A549 treated with Hydrocortisone at 1 μM for 4 hours (cell line): ENCODE measurements around the gene TRIM49B. TPM values are rescaled to one million over a fixed set of nuclear protein-coding genes. Genes with fewer than 3 reads are reported as not detected.

Experiments used
- total RNA-seq: library from RNA; stranded (reverse); fragments of 200-300 nt; extraction: Qiagen RNA extraction; gene quantifications from 5 replicates; pipeline ENCODE4 v1.2.3, GENCODE V29; 2022

TRIM49B gene, protein sequence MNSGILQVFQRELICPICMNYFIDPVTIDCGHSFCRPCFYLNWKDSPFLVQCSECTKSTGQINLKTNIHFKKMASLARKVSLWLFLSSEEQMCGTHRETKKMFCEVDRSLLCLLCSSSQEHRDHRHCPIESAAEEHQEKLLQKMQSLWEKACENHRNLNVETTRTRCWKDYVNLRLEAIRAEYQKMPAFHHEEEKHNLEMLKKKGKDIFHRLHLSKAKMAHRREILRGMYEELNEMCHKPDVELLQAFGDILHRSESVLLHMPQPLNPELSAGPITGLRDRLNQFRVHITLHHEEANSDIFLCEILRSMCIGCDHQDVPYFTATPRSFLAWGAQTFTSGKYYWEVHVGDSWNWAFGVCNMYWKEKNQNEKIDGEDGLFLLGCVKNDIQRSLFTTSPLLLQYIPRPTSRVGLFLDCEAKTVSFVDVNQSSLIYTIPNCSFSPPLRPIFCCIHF
- total RNA-seq: 0.06 TPM in 3 of 5 replicates, not detected in the others

GRCh38 chr11:49028523-49028922 lies at the start of gene TRIM49B:
TSS of gene TRIM49B (plus strand) at chr11:49028823. CDS start at chr11:49031600, 2,777 bp downstream.

DNA sequence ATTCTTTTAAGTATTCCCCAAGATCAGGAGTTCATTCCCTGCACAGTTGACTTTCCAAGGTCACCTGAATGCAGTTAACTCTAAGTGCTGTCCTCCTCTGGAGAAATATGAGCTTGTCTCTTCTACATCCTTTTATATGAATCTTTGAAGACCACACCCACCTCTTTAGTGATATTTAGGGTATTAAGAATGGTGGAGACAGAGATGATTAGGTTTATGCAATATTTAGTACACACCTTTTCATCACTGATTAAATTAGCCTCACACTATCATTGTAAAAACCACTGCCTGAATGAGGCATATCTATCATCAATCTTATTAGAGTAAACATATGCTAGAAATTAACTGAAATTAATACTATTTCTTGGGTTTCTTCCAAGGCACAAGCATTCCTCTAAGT lies 44.8 kb upstream of the TRIM49B start, which contains the start of gene TRIM51G:
TSS of gene TRIM51G (minus strand) at position 101 of the 400 bp plus-strand sequence. CDS start 2,190 bp downstream, outside the sequence.

GRCh38 chr11:49059012-49059411 lies 30.4 kb downstream of the TRIM49B start, which contains the start of gene TRIM64C:
TSS of gene TRIM64C (minus strand) at chr11:49059112. CDS start at chr11:49059112, 0 bp downstream.

Other genes with a start within 250 kb of the TRIM49B start
- gene TRIM51G, start 44.9 kb upstream of the TRIM49B start, total RNA-seq: not detected in 5 replicates
- gene TRIM64C, start 30.3 kb downstream of the TRIM49B start, total RNA-seq: not detected in 5 replicates
- gene FOLH1, start 179.8 kb downstream of the TRIM49B start, total RNA-seq: not detected in 5 replicates